K562 (cell line): Measurements from ENCODE around the gene FSCN2. TPM values are rescaled to one million over a fixed set of nuclear protein-coding genes. Genes with fewer than 3 reads are reported as not detected.
A peak's percentile ranks its signal among the peaks of the same experiment; 100 is the strongest.

Experiments used
- ATF6 ChIP-seq: sonication (generic); formaldehyde crosslinking; IDR thresholded peaks from 2 replicates; pipeline ENCODE4 v1.4.0; 2020; ENCODE audit warnings: mild to moderate bottlenecking, missing genetic modification reagents
- BRF1 ChIP-seq: IDR thresholded peaks from 3 replicates; pipeline ENCODE4 v1.6.1; 2011; ENCODE audit warnings: borderline replicate concordance, mild to moderate bottlenecking; ENCODE audit not compliant: insufficient read length; ENCODE audit errors: extremely low read depth
- DLX4 ChIP-seq: fragments of 250-450 bp; sonication (Bioruptor Pico); IDR thresholded peaks from 2 replicates; pipeline ENCODE4 v1.6.1; 2021; ENCODE audit warnings: mild to moderate bottlenecking
- ERF ChIP-seq: fragments of 450-650 bp; formaldehyde crosslinking; IDR thresholded peaks from 2 replicates; pipeline ENCODE4 v1.4.0; 2020; ENCODE audit warnings: mild to moderate bottlenecking, mixed read lengths
- GATAD2B ChIP-seq: fragments of 450-650 bp; IDR thresholded peaks from 2 replicates; pipeline ENCODE4 v1.6.1; 2017; ENCODE audit warnings: mild to moderate bottlenecking, borderline replicate concordance
- HNRNPL ChIP-seq: fragments of 200-400 bp; formaldehyde crosslinking; IDR thresholded peaks from 2 replicates; pipeline ENCODE4 v1.6.1; 2017; ENCODE audit warnings: low read depth, mild to moderate bottlenecking, low read length
- HNRNPUL1 ChIP-seq: fragments of 200-400 bp; formaldehyde crosslinking; IDR thresholded peaks from 2 replicates; pipeline ENCODE4 v1.6.1; 2017; ENCODE audit warnings: low read length
- KLF10 ChIP-seq: fragments of 250-450 bp; sonication (Bioruptor Pico); IDR thresholded peaks from 2 replicates; pipeline ENCODE4 v1.6.1; 2021; ENCODE audit warnings: matching md5 sums
- MXI1 ChIP-seq: IDR thresholded peaks from 2 replicates; pipeline ENCODE4 v1.6.1; 2011; ENCODE audit warnings: low read depth, mild to moderate bottlenecking, improper control_type of control experiment, low read length
- PCBP2 ChIP-seq: fragments of 200-400 bp; formaldehyde crosslinking; IDR thresholded peaks from 2 replicates; pipeline ENCODE4 v1.6.1; 2018; ENCODE audit warnings: low read length, low read depth, mild to moderate bottlenecking, moderate library complexity; ENCODE audit not compliant: poor library complexity, severe bottlenecking
- RAD51 ChIP-seq: fragments of 450-650 bp; IDR thresholded peaks from 2 replicates; pipeline ENCODE4 v1.7.1; 2016; ENCODE audit warnings: low read depth, mild to moderate bottlenecking, borderline replicate concordance
- RFX1 ChIP-seq: fragments of 450-650 bp; IDR thresholded peaks from 2 replicates; pipeline ENCODE4 v1.6.1; 2016; ENCODE audit warnings: mild to moderate bottlenecking, moderate library complexity
- SMAD2 ChIP-seq: fragments of 150-350 bp; IDR thresholded peaks from 2 replicates; pipeline ENCODE4 v1.6.1; 2014; ENCODE audit warnings: low read depth, mild to moderate bottlenecking, low read length
- SMARCB1 ChIP-seq: IDR thresholded peaks from 2 replicates; pipeline ENCODE4 v1.6.1; 2011; ENCODE audit warnings: improper control_type of control experiment, low read depth; ENCODE audit not compliant: insufficient read length
- SNIP1 ChIP-seq: fragments of 450-650 bp; IDR thresholded peaks from 2 replicates; pipeline ENCODE4 v1.7.1; 2017; ENCODE audit warnings: low read depth, mild to moderate bottlenecking
- TEAD4 ChIP-seq, 2 experiments: sonication (generic) in 1 of 2; formaldehyde crosslinking in 1 of 2; IDR thresholded peaks; 2 replicates each; pipeline versions ENCODE4 v1.6.1 to v1.8.0; 2012 to 2022; ENCODE audit warnings: borderline replicate concordance in 1 of 2, inconsistent platforms in 1 of 2, low read length in 1 of 2, mild to moderate bottlenecking in 1 of 2, missing genetic modification reagents in 1 of 2
- TOE1 ChIP-seq, 2 experiments: fragments of 450-650 bp in 1 of 2; sonication (generic) in 1 of 2; formaldehyde crosslinking in 1 of 2; IDR thresholded peaks; 2 replicates each; pipeline versions ENCODE4 v1.7.1 to v1.8.0; 2016 to 2022; ENCODE audit warnings: borderline replicate concordance in 2 of 2, mild to moderate bottlenecking in 2 of 2, antibody characterized with exemption in 1 of 2, inconsistent platforms in 1 of 2, low read depth in 1 of 2, missing genetic modification reagents in 1 of 2, moderate library complexity in 1 of 2
- ZKSCAN8 ChIP-seq: fragments of 200-800 bp; sonication (Bioruptor generic); IDR thresholded peaks from 2 replicates; pipeline ENCODE4 v1.6.1; 2016; ENCODE audit warnings: missing genetic modification characterization, missing compliant biosample characterization
- ZNF347 ChIP-seq: fragments of 450-650 bp; formaldehyde crosslinking; IDR thresholded peaks from 2 replicates; pipeline ENCODE4 v1.4.0; 2020; ENCODE audit warnings: low read depth, mild to moderate bottlenecking, moderate library complexity
- ZNF764 ChIP-seq: fragments of 250-450 bp; sonication (Bioruptor Pico); IDR thresholded peaks from 2 replicates; pipeline ENCODE4 v1.4.0; 2020; ENCODE audit warnings: low read depth, mild to moderate bottlenecking, moderate library complexity
- polyA plus RNA-seq, 8 experiments: library from polyadenylated mRNA; depleted of rRNA in 4 of 8; stranded (reverse) in 5 of 8; unstranded in 3 of 8; fragments of >200 nt; fragmentation: Nextera tagmentation in 2 of 8; fragmentation: Illumina TruSeq in 1 of 8; extraction: Ambion mirVana in 2 of 8; extraction: Trizol in 1 of 8; gene quantifications; 2 replicates each; pipeline versions ENCODE4 v1.2.1 to v1.2.3, GENCODE V29; 2011 to 2014; ENCODE audit warnings: inconsistent platforms in 1 of 8, missing spikeins in 1 of 8
- total RNA-seq, 7 experiments: library from RNA; depleted of rRNA in 6 of 7; stranded (reverse); fragments of >200 nt in 6 of 7; fragmentation: Illumina TruSeq in 2 of 7; extraction: Trizol in 2 of 7; gene quantifications; 2 replicates each; pipeline versions ENCODE4 v1.2.1 to v1.2.3, GENCODE V29; 2011 to 2021; ENCODE audit warnings: low replicate concordance in 1 of 7
- TF ChIP-seq, protein P1 (sequence below): fragments of 250-450 bp; sonication (Bioruptor Pico); IDR thresholded peaks from 2 replicates; pipeline ENCODE4 v1.5.0; 2021

FSCN2 gene
- total and polyA plus RNA-seq, 9 of the 15 experiments (the other 6 are each of a cell fraction or from before 2014, with no cell fraction given), result 0.08 TPM; not detected in 8

GRCh38 chr17:81512562-81513371, 15.4 kb upstream of the FSCN2 start, which contains the start of gene ACTG1 (continued):
- TF ChIP-seq ATF6 (CRISPR knock-in tag) (no peak), MXI1 (no peak), PCBP2 (no peak), HNRNPL (peak; percentile 93), GATAD2B (peak; percentile 100), SMARCB1 (no peak), DLX4 (CRISPR knock-in tag) (no peak), TEAD4 (IDR thresholded peaks at IDR 0.05; ENCODE audit: low read length) (no peak; the same call in 1 of the 2 replicates), TEAD4 (CRISPR knock-in tag; IDR thresholded peaks at IDR 0.05; ENCODE audit: borderline replicate concordance) (no peak), SNIP1 (no peak), ZNF347 (CRISPR knock-in tag) (no peak), KLF10 (no peak), TOE1 (IDR thresholded peaks at IDR 0.05; ENCODE audit: borderline replicate concordance) (no peak), TOE1 (CRISPR knock-in tag; IDR thresholded peaks at IDR 0.05; ENCODE audit: borderline replicate concordance, low read depth) (no peak), HNRNPUL1 (no peak), ZKSCAN8 (CRISPR knock-in tag) (peak; percentile 57; the same call in 1 of the 2 replicates), RFX1 (no peak), BRF1 (no peak), RAD51 (no peak), ZNF764 (no peak), SMAD2 (no peak), ERF (CRISPR knock-in tag) (no peak)
- TF ChIP-seq, protein P1, sequence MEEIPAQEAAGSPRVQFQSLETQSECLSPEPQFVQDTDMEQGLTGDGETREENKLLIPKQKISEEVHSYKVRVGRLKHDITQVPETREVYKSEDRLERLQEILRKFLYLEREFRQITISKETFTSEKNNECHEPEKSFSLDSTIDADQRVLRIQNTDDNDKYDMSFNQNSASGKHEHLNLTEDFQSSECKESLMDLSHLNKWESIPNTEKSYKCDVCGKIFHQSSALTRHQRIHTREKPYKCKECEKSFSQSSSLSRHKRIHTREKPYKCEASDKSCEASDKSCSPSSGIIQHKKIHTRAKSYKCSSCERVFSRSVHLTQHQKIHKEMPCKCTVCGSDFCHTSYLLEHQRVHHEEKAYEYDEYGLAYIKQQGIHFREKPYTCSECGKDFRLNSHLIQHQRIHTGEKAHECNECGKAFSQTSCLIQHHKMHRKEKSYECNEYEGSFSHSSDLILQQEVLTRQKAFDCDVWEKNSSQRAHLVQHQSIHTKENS (CRISPR knock-in tag), result no peak
